Naive thymus-derived CD8-positive, alpha-beta T cell (primary cell): ENCODE data around the gene RBL2. TPM values are rescaled to one million over a fixed set of nuclear protein-coding genes. Genes with fewer than 3 reads are reported as not detected.

Source experiments
- ATAC-seq, 2 donors: fragments of 150-1000 bp; cut with Tn5 transposase in 1 of 2; sonication (Bioruptor Pico), chemical (Tn5 transposase) in 1 of 2; 1 replicate in 1 of 2; 2 replicates in 1 of 2; pipeline ENCODE4 v1.10.0; 2021; ENCODE audit warnings: mild to moderate bottlenecking in 2 of 2, moderate library complexity in 2 of 2
- POLR2A ChIA-PET: fragments of 350-600 bp; sonication (Branson Sonifier 250); formaldehyde crosslinking; loops from one replicate; lab custom pipeline; 2021; ENCODE audit warnings: antibody characterized with exemption; lab: Charles Lee
- DNase-seq, 10 donors: peaks; one replicate each; pipeline versions ENCODE4 v3.0.0 to v3.0.0-alpha.2; 2020 to 2022
- H3K27ac Mint-ChIP-seq, 10 donors: one replicate each; pipeline ENCODE4 v1.8.0; 2020 to 2022; ENCODE audit warnings: mild to moderate bottlenecking in 10 of 10, mixed read lengths in 10 of 10, moderate library complexity in 4 of 10, inconsistent platforms in 1 of 10
- H3K27me3 Mint-ChIP-seq, 5 donors: one replicate each; pipeline ENCODE4 v1.8.0; 2021 to 2022; ENCODE audit warnings: mixed read lengths in 5 of 5
- H3K36me3 Mint-ChIP-seq, 3 donors: one replicate each; pipeline ENCODE4 v1.8.0; 2020 to 2022; ENCODE audit warnings: mixed read lengths in 3 of 3, mild to moderate bottlenecking in 2 of 3, inconsistent platforms in 1 of 3
- H3K4me1 Mint-ChIP-seq, 4 donors: one replicate each; pipeline ENCODE4 v1.8.0; 2021 to 2022; ENCODE audit warnings: mixed read lengths in 4 of 4
- H3K4me3 Mint-ChIP-seq, 10 donors: one replicate each; pipeline ENCODE4 v1.8.0; 2020 to 2022; ENCODE audit warnings: mild to moderate bottlenecking in 10 of 10, mixed read lengths in 10 of 10, moderate library complexity in 6 of 10, inconsistent platforms in 1 of 10
- H3K9me3 Mint-ChIP-seq, 9 donors: one replicate each; pipeline ENCODE4 v1.8.0; 2020 to 2022; ENCODE audit warnings: mixed read lengths in 9 of 9, mild to moderate bottlenecking in 3 of 9, inconsistent platforms in 1 of 9, moderate library complexity in 1 of 9
- polyA plus RNA-seq, 3 donors: library from polyadenylated mRNA; unstranded; fragments of 300-500 nt; fragmentation: Illumina TruSeq; gene quantifications; one replicate each; pipeline ENCODE4 v1.2.3, GENCODE V29; 2021
- total RNA-seq, 8 experiments: library from RNA in 2 of 8; stranded (reverse) in 2 of 8; gene quantifications; one replicate each; pipeline ENCODE4 v1.2.3 and lab custom pipeline; 2021 to 2026

Gene RBL2
- total and polyA plus RNA-seq, 5 experiments from 2014 or later, result 245 to 608 (median 302) TPM

- ATAC-seq, result no peak
- H3K27me3 Mint-ChIP-seq, result no peaks in the 10 kb centered on the region
- H3K9me3 Mint-ChIP-seq, result peaks cover 0 to under 1% (median 0%) of the 10 kb centered on the region in 9 donors
- H3K36me3 Mint-ChIP-seq, result peaks cover 22 to 64% (median 45%) of the 10 kb centered on the region in 3 donors
- peaks cover 31 to 88% (median 67%) of the 10 kb centered on the region in 4 donors for H3K4me1 Mint-ChIP-seq
- POLR2A ChIA-PET, result interaction anchor here (0.8 to 18.6 kb wide), 7 partner anchors 9 to 45 kb away, joined by 3 to 564 read pairs (median 11); partner anchors contain the start of genes AKTIP and RBL2
- peak overlapping the region; percentile 42 to 95 (median 85) for H3K4me3 Mint-ChIP-seq
- DNase-seq, result peak in 4 of 10 donors; percentile 23 to 50 (median 30)
- H3K27ac Mint-ChIP-seq, result peak overlapping the region; percentile 76 to 98 (median 94)
Measured at GRCh38 chr16:53453928-53454327, 19.7 kb downstream of the RBL2 start.

GRCh38 chr16:53456625-53457024, 22.4 kb downstream of the RBL2 start:
- Mint-ChIP-seq H3K27me3 (no peaks in the 10 kb centered on the region), H3K36me3 (peaks cover 28 to 83% (median 63%) of the 10 kb centered on the region in 3 donors), H3K27ac (peak overlapping the region; percentile 89 to 98 (median 96)), H3K4me3 (peak overlapping the region; percentile 76 to 92 (median 88)), H3K4me1 (peaks cover 34 to 92% (median 80%) of the 10 kb centered on the region in 4 donors), H3K9me3 (peaks cover 0 to 1% (median 0%) of the 10 kb centered on the region in 9 donors)
- POLR2A ChIA-PET, result interaction anchor here (0.6 to 18.6 kb wide), 15 partner anchors 10 to 83 kb away, joined by 4 to 564 read pairs (median 14); partner anchors contain the start of genes AKTIP and RBL2
- ATAC-seq (peak; percentile 72 to 79), DNase-seq (peak in 9 of 10 donors; percentile 8 to 92 (median 71))

- ATAC-seq (peak; percentile 77 to 82), DNase-seq (peak; percentile 25 to 93 (median 82))
- Mint-ChIP-seq H3K36me3 (peaks cover 24 to 83% (median 68%) of the 10 kb centered on the region in 3 donors), H3K4me1 (peaks cover 37 to 94% (median 86%) of the 10 kb centered on the region in 4 donors), H3K9me3 (peaks cover 0 to 1% (median 0%) of the 10 kb centered on the region in 9 donors), H3K4me3 (peak overlapping the region; percentile 76 to 92 (median 88)), H3K27me3 (no peaks in the 10 kb centered on the region), H3K27ac (peak overlapping the region; percentile 89 to 98 (median 96))
- POLR2A ChIA-PET, result interaction anchor here (0.8 to 18.6 kb wide), 17 partner anchors 9 to 403 kb away, joined by 3 to 564 read pairs (median 10); partner anchors contain the start of genes AKTIP, CHD9 and RBL2
Measured at GRCh38 chr16:53457670-53458069, 23.4 kb downstream of the RBL2 start.

GRCh38 chr16:53458635-53459034, 24.4 kb downstream of the RBL2 start:
- H3K4me3 Mint-ChIP-seq, result peak overlapping the region; percentile 76 to 92 (median 88)
- H3K36me3 Mint-ChIP-seq, result peaks cover 24 to 85% (median 68%) of the 10 kb centered on the region in 3 donors
- DNase-seq, result no peak
- no peaks in the 10 kb centered on the region for H3K27me3 Mint-ChIP-seq
- peaks cover 37 to 91% (median 84%) of the 10 kb centered on the region in 4 donors for H3K4me1 Mint-ChIP-seq
- peak overlapping the region; percentile 89 to 98 (median 96) for H3K27ac Mint-ChIP-seq
- no peak for ATAC-seq
- POLR2A ChIA-PET, result interaction anchor here (0.8 to 18.6 kb wide), 6 partner anchors 12 to 42 kb away, joined by 5 to 564 read pairs (median 60); partner anchors contain the start of genes AKTIP and RBL2
- peaks cover 0 to 1% (median 0%) of the 10 kb centered on the region in 9 donors for H3K9me3 Mint-ChIP-seq

GRCh38 chr16:53465606-53466280, 31.5 kb downstream of the RBL2 start:
- Mint-ChIP-seq H3K27ac (peak overlapping the region in 9 of 10 donors; percentile 6 to 92 (median 87)), H3K4me1 (peaks cover 13 to 67% (median 52%) of the 10 kb centered on the region in 4 donors), H3K27me3 (no peaks in the 10 kb centered on the region), H3K9me3 (no peaks in the 10 kb centered on the region), H3K36me3 (peaks cover 7 to 87% (median 65%) of the 10 kb centered on the region in 3 donors), H3K4me3 (peak overlapping the region in 6 of 10 donors; percentile 9 to 79 (median 68))
- DNase-seq, result no peak
- POLR2A ChIA-PET, result interaction anchor here (0.8 to 6.2 kb wide), 7 partner anchors 9 to 34 kb away, joined by 4 to 54 read pairs (median 6); partner anchors contain the start of gene RBL2
- no peak for ATAC-seq

- POLR2A ChIA-PET, result interaction anchor here (1.2 to 2.4 kb wide), 5 partner anchors 11 to 41 kb away, joined by 3 to 8 read pairs (median 5); no protein-coding TSS in a partner anchor
- DNase-seq (no peak), ATAC-seq (no peak)
- H3K9me3 Mint-ChIP-seq, result peaks cover 0 to 10% (median 0%) of the 10 kb centered on the region in 9 donors
- peak overlapping the region in 9 of 10 donors; percentile 60 to 93 (median 73) for H3K27ac Mint-ChIP-seq
- H3K27me3 Mint-ChIP-seq, result no peaks in the 10 kb centered on the region
- peaks cover 25 to 80% (median 61%) of the 10 kb centered on the region in 4 donors for H3K4me1 Mint-ChIP-seq
- H3K36me3 Mint-ChIP-seq, result peaks cover 36 to 97% (median 75%) of the 10 kb centered on the region in 3 donors
- H3K4me3 Mint-ChIP-seq, result peak overlapping the region in 9 of 10 donors; percentile 11 to 66 (median 52)
Measured at GRCh38 chr16:53476867-53477266, 42.6 kb downstream of the RBL2 start.

GRCh38 chr16:53478965-53479364, 44.7 kb downstream of the RBL2 start:
- Mint-ChIP-seq H3K36me3 (peaks cover 38 to 97% (median 75%) of the 10 kb centered on the region in 3 donors), H3K27ac (peak overlapping the region in 9 of 10 donors; percentile 32 to 87 (median 76)), H3K4me3 (peak overlapping the region in 1 of 10 donors; percentile 26), H3K27me3 (no peaks in the 10 kb centered on the region), H3K4me1 (peaks cover 32 to 66% (median 59%) of the 10 kb centered on the region in 4 donors), H3K9me3 (peaks cover 0 to 15% (median 5%) of the 10 kb centered on the region in 9 donors)
- DNase-seq, result no peak
- POLR2A ChIA-PET, result interaction anchor here (0.5 to 5.4 kb wide), 8 partner anchors 9 to 281 kb away, joined by 3 to 46 read pairs (median 6); partner anchors contain the start of gene RBL2
- no peak for ATAC-seq

GRCh38 chr16:53480394-53480793, 46.1 kb downstream of the RBL2 start:
- H3K36me3 Mint-ChIP-seq, result peaks cover 47 to 98% (median 85%) of the 10 kb centered on the region in 3 donors
- ATAC-seq (no peak), DNase-seq (no peak)
- H3K27ac Mint-ChIP-seq, result peak overlapping the region; percentile 51 to 84 (median 80)
- peak overlapping the region in 3 of 10 donors; percentile 9 to 27 (median 20) for H3K4me3 Mint-ChIP-seq
- peaks cover 24 to 56% (median 50%) of the 10 kb centered on the region in 4 donors for H3K4me1 Mint-ChIP-seq
- POLR2A ChIA-PET, result interaction anchor here (1.2 to 5.4 kb wide), 7 partner anchors 10 to 44 kb away, joined by 4 to 46 read pairs (median 8); partner anchors contain the start of genes AKTIP and RBL2
- no peaks in the 10 kb centered on the region for H3K27me3 Mint-ChIP-seq
- H3K9me3 Mint-ChIP-seq, result peaks cover 0 to 29% (median 17%) of the 10 kb centered on the region in 9 donors

- ATAC-seq (no peak), DNase-seq (no peak)
- POLR2A ChIA-PET, result interaction anchor here (0.7 to 5.4 kb wide), 6 partner anchors 11 to 46 kb away, joined by 3 to 46 read pairs (median 7); partner anchors contain the start of gene RBL2
- peaks cover 17 to 47% (median 35%) of the 10 kb centered on the region in 4 donors for H3K4me1 Mint-ChIP-seq
- H3K9me3 Mint-ChIP-seq, result peaks cover 0 to 46% (median 20%) of the 10 kb centered on the region in 9 donors
- peaks cover 50 to 98% (median 90%) of the 10 kb centered on the region in 3 donors for H3K36me3 Mint-ChIP-seq
- no peaks in the 10 kb centered on the region for H3K27me3 Mint-ChIP-seq
- peak overlapping the region; percentile 36 to 91 (median 64) for H3K27ac Mint-ChIP-seq
- H3K4me3 Mint-ChIP-seq, result no peak overlapping the region
Measured at GRCh38 chr16:53482123-53482522, 47.9 kb downstream of the RBL2 start.

- no peak for ATAC-seq
- Mint-ChIP-seq H3K4me1 (peaks cover 19 to 45% (median 33%) of the 10 kb centered on the region in 4 donors), H3K27me3 (no peaks in the 10 kb centered on the region), H3K4me3 (no peak overlapping the region), H3K27ac (peak overlapping the region in 6 of 10 donors; percentile 9 to 87 (median 46)), H3K36me3 (peaks cover 60 to 97% (median 81%) of the 10 kb centered on the region in 3 donors), H3K9me3 (peaks cover 0 to 54% (median 17%) of the 10 kb centered on the region in 9 donors)
- POLR2A ChIA-PET, result interaction anchor here (1.1 to 2.5 kb wide), 7 partner anchors 9 to 50 kb away, joined by 3 to 9 read pairs (median 4); partner anchors contain the start of gene RBL2
- DNase-seq, result no peak
Measured at GRCh38 chr16:53484542-53484941, 50.3 kb downstream of the RBL2 start.

GRCh38 chr16:53486230-53486629, 52.0 kb downstream of the RBL2 start:
- H3K36me3 Mint-ChIP-seq, result peaks cover 60 to 96% (median 74%) of the 10 kb centered on the region in 3 donors
- ATAC-seq (no peak), DNase-seq (peak in 2 of 10 donors; percentile 24 to 27)
- H3K27ac Mint-ChIP-seq, result peak overlapping the region in 9 of 10 donors; percentile 20 to 89 (median 68)
- H3K4me1 Mint-ChIP-seq, result peaks cover 25 to 44% (median 39%) of the 10 kb centered on the region in 4 donors
- peak overlapping the region in 2 of 10 donors; percentile 42 to 72 for H3K4me3 Mint-ChIP-seq
- peaks cover 0 to 54% (median 17%) of the 10 kb centered on the region in 9 donors for H3K9me3 Mint-ChIP-seq
- no peaks in the 10 kb centered on the region for H3K27me3 Mint-ChIP-seq
- POLR2A ChIA-PET, result interaction anchor here (0.9 to 2.5 kb wide), 7 partner anchors 9 to 50 kb away, joined by 3 to 15 read pairs (median 6); partner anchors contain the start of gene AKTIP
